ENCODE measurements around the gene TMEM231. TPM values are rescaled to one million over a fixed set of nuclear protein-coding genes. Genes with fewer than 3 reads are reported as not detected.
"Not testable (repeated sequence)": the region's sequence is repeated elsewhere in the genome, so short reads cannot be mapped to it uniquely, and the experiment has no call there.

Gene TMEM231
- total and polyA plus RNA-seq, 11 donors: 1.7 to 9.1 (median 7.1) TPM

DNA sequence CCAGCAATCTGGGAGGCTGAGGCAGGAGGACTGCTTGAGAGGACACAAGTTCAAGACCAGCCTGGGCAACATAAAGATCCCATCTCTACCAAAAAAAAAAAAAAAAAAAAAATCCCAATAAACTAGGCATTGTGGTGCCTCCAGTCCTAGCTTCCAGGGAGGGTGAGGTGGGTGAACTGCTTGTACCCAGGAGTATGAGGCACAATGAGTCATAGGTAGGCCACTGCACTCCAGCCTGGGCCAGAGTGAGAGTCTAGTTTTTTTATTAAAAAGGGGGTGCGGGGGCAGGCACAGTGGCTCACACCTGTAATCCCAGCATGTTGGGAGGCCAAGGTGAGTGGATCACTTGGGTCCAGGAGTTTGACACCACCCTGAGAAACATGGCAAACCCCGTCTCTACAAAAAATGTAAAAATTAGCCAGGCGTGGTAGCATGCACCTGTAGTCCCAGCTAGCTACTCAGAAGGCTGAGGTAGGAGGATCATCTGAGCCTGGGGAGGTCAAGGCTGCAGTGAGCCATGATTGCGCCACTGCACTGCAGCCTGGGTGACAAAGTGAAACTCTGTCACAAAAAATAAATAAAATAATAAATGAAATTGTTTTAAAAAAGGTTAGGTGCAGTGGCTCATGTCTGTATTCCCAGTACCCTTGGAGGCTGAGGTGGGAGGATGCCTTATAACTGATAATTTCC is 53.0 kb downstream of the TMEM231 start:
- DNase-seq (no peak), ATAC-seq (no peak)
- H3K27ac ChIP-seq: no peak overlapping the region
- H3K36me3 ChIP-seq: no peaks in the 10 kb centered on the region
- TF ChIP-seq POLR2A (IDR thresholded peaks at IDR 0.05): no peak
- TF ChIP-seq, protein P1, sequence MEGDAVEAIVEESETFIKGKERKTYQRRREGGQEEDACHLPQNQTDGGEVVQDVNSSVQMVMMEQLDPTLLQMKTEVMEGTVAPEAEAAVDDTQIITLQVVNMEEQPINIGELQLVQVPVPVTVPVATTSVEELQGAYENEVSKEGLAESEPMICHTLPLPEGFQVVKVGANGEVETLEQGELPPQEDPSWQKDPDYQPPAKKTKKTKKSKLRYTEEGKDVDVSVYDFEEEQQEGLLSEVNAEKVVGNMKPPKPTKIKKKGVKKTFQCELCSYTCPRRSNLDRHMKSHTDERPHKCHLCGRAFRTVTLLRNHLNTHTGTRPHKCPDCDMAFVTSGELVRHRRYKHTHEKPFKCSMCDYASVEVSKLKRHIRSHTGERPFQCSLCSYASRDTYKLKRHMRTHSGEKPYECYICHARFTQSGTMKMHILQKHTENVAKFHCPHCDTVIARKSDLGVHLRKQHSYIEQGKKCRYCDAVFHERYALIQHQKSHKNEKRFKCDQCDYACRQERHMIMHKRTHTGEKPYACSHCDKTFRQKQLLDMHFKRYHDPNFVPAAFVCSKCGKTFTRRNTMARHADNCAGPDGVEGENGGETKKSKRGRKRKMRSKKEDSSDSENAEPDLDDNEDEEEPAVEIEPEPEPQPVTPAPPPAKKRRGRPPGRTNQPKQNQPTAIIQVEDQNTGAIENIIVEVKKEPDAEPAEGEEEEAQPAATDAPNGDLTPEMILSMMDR (IDR thresholded peaks at IDR 0.05): no peak
- intact Hi-C loops (cut with DNase I): no loop called here
- WGBS, 4 donors: 86 to 97% (median 94%) methylated on average over 4 of the region's 4 CpGs
- H3K9me3 ChIP-seq: no peaks in the 10 kb centered on the region
- H3K4me1 ChIP-seq: peaks cover 0 to 21% (median 8%) of the 10 kb centered on the region in 12 donors
- H3K4me3 ChIP-seq: no peak overlapping the region
- no peaks in the 10 kb centered on the region for H3K27me3 ChIP-seq

DNA sequence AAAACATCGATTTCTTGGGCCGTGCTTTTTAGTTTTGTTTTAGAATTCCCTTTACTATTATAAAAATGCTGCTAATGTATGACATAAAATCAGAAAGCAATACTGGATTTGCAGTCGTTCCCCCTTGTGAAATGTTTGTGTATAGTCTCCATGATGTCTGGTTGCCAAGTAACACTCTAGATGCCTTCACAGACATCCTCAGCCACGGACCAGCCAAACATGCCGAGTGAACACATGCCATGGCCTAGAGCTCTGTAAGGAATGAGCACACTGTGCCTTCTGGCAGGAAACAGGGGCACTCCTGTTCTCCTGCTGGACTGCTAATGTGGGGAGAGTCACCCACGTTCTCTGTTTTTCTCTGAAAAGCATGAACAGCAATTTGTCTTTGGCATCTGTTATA is 54.2 kb downstream of the TMEM231 start:
- intact Hi-C loops (cut with DNase I); H3K36me3 ChIP-seq; H3K9me3 ChIP-seq; H3K4me3 ChIP-seq; H3K27me3 ChIP-seq: not testable (repeated sequence)
- H3K27ac ChIP-seq: peak overlapping the region in 7 of 12 donors; percentile 7 to 54 (median 38)
- H3K4me1 ChIP-seq: peaks cover 0 to 21% (median 8%) of the 10 kb centered on the region in 12 donors
- ATAC-seq (peak; percentile 79 to 81 (median 80)), DNase-seq (peak in 3 of 5 donors; percentile 49 to 83 (median 81))
- WGBS, 4 donors: 42 to 48% (median 45%) methylated on average over 6 of the region's 6 CpGs

DNA sequence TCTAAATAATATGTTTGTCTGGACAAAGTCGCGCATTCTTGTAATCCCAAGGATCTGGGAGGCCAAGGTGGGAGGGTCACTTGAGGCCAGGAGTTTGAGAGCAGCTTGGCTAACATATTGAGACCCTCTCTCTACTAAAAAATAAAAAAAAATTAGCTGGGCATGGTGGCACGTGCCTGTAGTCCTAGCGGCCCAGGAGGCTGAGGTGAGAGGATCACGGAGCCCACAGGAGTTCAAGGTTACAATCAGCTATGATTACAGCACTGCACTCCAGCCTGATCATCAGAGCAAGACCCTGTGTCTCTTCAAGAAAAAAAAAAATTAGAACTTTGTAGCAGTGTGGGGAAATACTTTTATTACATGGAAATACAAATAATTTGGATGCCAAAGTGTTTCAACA is 54.7 kb downstream of the TMEM231 start:
- peak overlapping the region in 4 of 12 donors; percentile 26 to 54 (median 41) for H3K27ac ChIP-seq
- intact Hi-C loops (cut with DNase I): no loop called here
- H3K4me1 ChIP-seq: peaks cover 0 to 21% (median 7%) of the 10 kb centered on the region in 12 donors
- WGBS, 4 donors: 83 to 85% (median 84%) methylated on average over 5 of the region's 5 CpGs
- H3K36me3 ChIP-seq: no peaks in the 10 kb centered on the region
- TF ChIP-seq POLR2A (IDR thresholded peaks at IDR 0.05): no peak
- TF ChIP-seq, protein P1 (IDR thresholded peaks at IDR 0.05): no peak
- no peak for DNase-seq
- no peaks in the 10 kb centered on the region for H3K27me3 ChIP-seq
- no peak overlapping the region for H3K4me3 ChIP-seq
- ATAC-seq: no peak
- H3K9me3 ChIP-seq: no peaks in the 10 kb centered on the region

DNA sequence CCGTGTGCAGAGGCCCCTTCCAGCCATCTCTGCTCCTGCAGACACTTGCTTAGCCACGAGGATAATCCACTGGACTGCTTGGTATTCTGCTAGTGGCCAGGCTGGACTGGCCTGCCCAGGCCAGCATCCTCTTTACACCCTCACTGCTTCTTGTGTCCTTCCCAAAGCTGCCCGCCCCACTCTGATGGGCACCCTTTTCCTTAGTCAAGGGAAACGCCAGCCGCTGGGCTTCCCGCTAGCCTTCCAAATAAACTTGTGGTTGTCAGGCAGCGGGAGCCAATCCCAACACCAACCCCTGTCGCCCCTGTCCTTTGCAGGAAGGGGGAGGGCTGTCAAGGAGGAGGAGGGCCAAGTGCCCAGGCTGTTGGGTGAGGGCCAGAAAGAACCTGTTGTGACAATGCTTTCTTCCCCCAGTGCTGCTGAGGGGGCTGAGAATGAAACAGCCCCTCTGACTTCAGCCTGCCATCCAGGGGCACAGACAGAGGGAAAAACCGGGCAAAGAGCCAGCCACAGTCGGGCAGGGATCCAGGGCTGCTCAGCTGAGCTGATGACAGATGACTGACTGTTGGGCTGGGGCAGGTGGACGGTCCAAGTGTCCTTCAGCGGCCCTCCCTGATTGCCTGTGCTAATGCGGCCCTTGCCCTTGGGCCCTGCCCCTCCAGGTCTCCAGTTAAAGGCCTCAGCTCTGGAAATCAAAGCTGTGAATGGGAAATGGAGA is 57.3 kb downstream of the TMEM231 start:
- peak in 4 of 5 donors; percentile 63 to 80 (median 70) for DNase-seq
- H3K9me3 ChIP-seq; intact Hi-C loops (cut with DNase I); H3K36me3 ChIP-seq; H3K4me3 ChIP-seq: not testable (repeated sequence)
- WGBS, 4 donors: 19 to 32% (median 23%) methylated on average over 7 to 11 of the region's 13 CpGs
- H3K27me3 ChIP-seq: peaks cover 0 to 18% (median 0%) of the 10 kb centered on the region in 9 donors
- peaks cover 0 to 36% (median 10%) of the 10 kb centered on the region in 12 donors for H3K4me1 ChIP-seq
- peak overlapping the region in 9 of 12 donors; percentile 42 to 76 (median 63) for H3K27ac ChIP-seq
- peak; percentile 81 to 92 (median 84) for ATAC-seq

DNA sequence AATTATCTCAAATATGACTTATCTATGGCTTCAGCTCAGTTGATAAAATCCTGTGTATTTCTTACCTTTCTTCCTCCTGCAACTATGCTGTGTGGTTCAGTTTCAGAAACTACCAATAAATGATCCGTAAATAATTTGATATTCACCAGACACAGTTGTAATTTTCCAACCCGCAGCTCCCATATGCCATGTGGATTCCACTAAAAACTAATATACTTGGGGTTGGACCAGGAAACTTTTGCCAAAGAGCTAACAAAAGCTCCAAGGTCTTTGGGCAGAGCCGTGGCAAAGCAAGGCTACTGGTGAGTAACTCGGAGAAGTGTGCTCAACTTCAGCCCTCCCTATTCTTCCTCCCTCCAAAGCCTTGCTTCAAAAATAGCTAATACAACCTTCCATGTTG is 58.5 kb downstream of the TMEM231 start:
- Histone ChIP-seq H3K4me1 (peaks cover 0 to 35% (median 10%) of the 10 kb centered on the region in 12 donors), H3K27ac (no peak overlapping the region), H3K9me3 (no peaks in the 10 kb centered on the region), H3K27me3 (peaks cover 0 to 18% (median 0%) of the 10 kb centered on the region in 9 donors), H3K4me3 (no peak overlapping the region), H3K36me3 (no peaks in the 10 kb centered on the region)
- no peak for ATAC-seq
- WGBS, 4 donors: 77 to 87% (median 84%) methylated on average over 4 of the region's 4 CpGs
- DNase-seq: no peak
- no peak for TF ChIP-seq POLR2A (IDR thresholded peaks at IDR 0.05)
- intact Hi-C loops (cut with DNase I): no loop called here

Measured in heart left ventricle (tissue), 16 donors.